GM23248 (cell line): ENCODE measurements around the gene ST6GALNAC3. TPM values are rescaled to one million over a fixed set of nuclear protein-coding genes. Genes with fewer than 3 reads are reported as not detected.

Experiments
- DNase-seq: peaks from one replicate; pipeline ENCODE4 v3.0.0-alpha.2; 2015
- H2AFZ ChIP-seq: fragments of 200-600 bp; sonication (generic); 2 replicates; pipeline ENCODE4 v1.6.1; 2016; ENCODE audit warnings: antibody characterized with exemption
- H3F3A ChIP-seq: fragments of 200-600 bp; sonication (generic); 2 replicates; pipeline ENCODE4 v1.6.1; 2016; ENCODE audit warnings: mild to moderate bottlenecking, antibody characterized with exemption, mixed run types; ENCODE audit not compliant: insufficient read depth
- H3K27ac ChIP-seq: fragments of 200-600 bp; sonication (generic); 2 replicates; pipeline ENCODE4 v1.5.1; 2016; ENCODE audit warnings: mild to moderate bottlenecking
- H3K27me3 ChIP-seq: fragments of 200-600 bp; sonication (generic); replicated peaks from 2 replicates; pipeline ENCODE4 v1.6.1; 2016; ENCODE audit warnings: mild to moderate bottlenecking; ENCODE audit not compliant: insufficient read depth
- H3K36me3 ChIP-seq: fragments of 200-600 bp; sonication (generic); 2 replicates; pipeline ENCODE4 v1.6.1; 2016; ENCODE audit warnings: low read depth, mild to moderate bottlenecking
- H3K4me1 ChIP-seq: fragments of 200-600 bp; sonication (generic); 2 replicates; pipeline ENCODE4 v1.6.1; 2016; ENCODE audit warnings: mild to moderate bottlenecking; ENCODE audit not compliant: insufficient read depth
- H3K4me2 ChIP-seq: fragments of 200-600 bp; sonication (generic); one replicate; pipeline ENCODE4 v1.6.1; 2016; ENCODE audit warnings: mild to moderate bottlenecking; ENCODE audit not compliant: unreplicated experiment
- H3K4me3 ChIP-seq: fragments of 200-600 bp; sonication (generic); 2 replicates; pipeline ENCODE4 v1.5.1; 2016; ENCODE audit warnings: mild to moderate bottlenecking
- H3K79me2 ChIP-seq: fragments of 200-600 bp; sonication (generic); 2 replicates; pipeline ENCODE4 v1.6.1; 2016; ENCODE audit warnings: mild to moderate bottlenecking; ENCODE audit not compliant: insufficient read depth
- H3K9ac ChIP-seq: fragments of 200-600 bp; sonication (generic); 2 replicates; pipeline ENCODE4 v1.6.1; 2016; ENCODE audit warnings: mild to moderate bottlenecking
- H3K9me2 ChIP-seq: fragments of 200-600 bp; sonication (generic); 2 replicates; pipeline ENCODE4 v1.6.1; 2016; ENCODE audit warnings: mixed run types, mild to moderate bottlenecking, moderate library complexity; ENCODE audit not compliant: insufficient read depth
- H3K9me3 ChIP-seq: fragments of 200-600 bp; sonication (generic); one replicate; pipeline ENCODE4 v1.6.1; 2017; ENCODE audit warnings: low read depth
- H4K20me1 ChIP-seq: fragments of 200-600 bp; sonication (generic); 2 replicates; pipeline ENCODE4 v1.6.0; 2016; ENCODE audit not compliant: insufficient read depth
- EZH2 ChIP-seq: fragments of 200-600 bp; sonication (generic); IDR thresholded peaks from 2 replicates; pipeline ENCODE4 v1.6.1; 2018; ENCODE audit warnings: antibody characterized with exemption, mild to moderate bottlenecking; ENCODE audit not compliant: insufficient read depth, poor library complexity, severe bottlenecking
- EZH2phosphoT487 ChIP-seq: fragments of 200-600 bp; sonication (generic); IDR thresholded peaks from 2 replicates; pipeline ENCODE4 v1.6.1; 2018; ENCODE audit warnings: antibody characterized with exemption, moderate library complexity, mild to moderate bottlenecking, low read depth; ENCODE audit not compliant: insufficient read depth
- WGBS, 2 experiments: methylation state at CpG; one replicate each; pipeline ENCODE4 v1.1.6; 2015 to 2017; ENCODE audit warnings: low lambda C conversion rate in 2 of 2, low coverage in 1 of 2; ENCODE audit errors: missing lambda C conversion rate in 2 of 2; 5-methylcytosine and 5-hydroxymethylcytosine counted together
- in situ Hi-C: fragments of 300-500 bp; cut with MboI; formaldehyde crosslinking; loops from 2 replicates; pipeline ENCODE4 v1.15.0; 2020
- polyA plus RNA-seq: library from polyadenylated mRNA; unstranded; fragments of >200 nt; fragmentation: Nextera tagmentation; extraction: Ambion mirVana; gene quantifications from 2 replicates; pipeline ENCODE4 v1.2.1, GENCODE V29; 2016
- total RNA-seq: library from RNA; depleted of rRNA; stranded (reverse); fragments of >200 nt; shearing (Covaris generic); gene quantifications from 2 replicates; pipeline ENCODE4 v1.2.3, GENCODE V29; 2014

Gene ST6GALNAC3
- total and polyA plus RNA-seq, 2 experiments from 2014 or later, result not detected

DNA sequence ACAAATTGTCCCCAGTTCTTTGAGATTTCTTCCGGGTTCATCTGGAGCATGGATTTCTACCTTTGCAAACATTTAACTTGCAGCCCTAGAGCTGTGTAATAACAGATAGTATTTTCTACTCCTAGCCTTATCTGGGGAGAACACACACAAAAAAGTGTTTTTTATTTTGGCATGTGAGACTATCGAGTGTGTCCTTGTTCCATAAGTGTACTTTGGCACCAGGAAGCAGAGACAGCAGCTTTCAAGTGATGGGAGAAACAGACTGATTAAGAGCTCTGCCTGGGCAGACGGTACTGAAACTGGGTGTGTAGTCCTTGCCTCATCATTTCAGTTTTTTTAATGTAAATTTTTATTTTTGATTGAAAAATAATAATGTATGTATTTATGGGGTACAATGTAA, 297.4 kb downstream of the ST6GALNAC3 start:
- no peaks in the 10 kb centered on the region for H3K36me3 ChIP-seq
- TF ChIP-seq EZH2phosphoT487, result no peak
- no peak overlapping the region for H3K4me2 ChIP-seq
- no peak overlapping the region for H3K4me3 ChIP-seq
- H3K4me1 ChIP-seq, result no peaks in the 10 kb centered on the region
- in situ Hi-C loops, result no loop called here
- no peaks in the 10 kb centered on the region for H3K9me3 ChIP-seq
- H2AFZ ChIP-seq, result no peak overlapping the region
- 51 to 60% methylated on average over 3 of the region's 3 CpGs for WGBS, 2 experiments
- H3K27ac ChIP-seq, result no peak overlapping the region
- H3K79me2 ChIP-seq, result no peaks in the 10 kb centered on the region
- no peak overlapping the region for H3K9ac ChIP-seq
- no peaks in the 10 kb centered on the region for H4K20me1 ChIP-seq
- no peaks in the 10 kb centered on the region for H3F3A ChIP-seq
- no peaks in the 10 kb centered on the region for H3K9me2 ChIP-seq
- no peaks in the 10 kb centered on the region for H3K27me3 ChIP-seq
- no peak for DNase-seq

DNA sequence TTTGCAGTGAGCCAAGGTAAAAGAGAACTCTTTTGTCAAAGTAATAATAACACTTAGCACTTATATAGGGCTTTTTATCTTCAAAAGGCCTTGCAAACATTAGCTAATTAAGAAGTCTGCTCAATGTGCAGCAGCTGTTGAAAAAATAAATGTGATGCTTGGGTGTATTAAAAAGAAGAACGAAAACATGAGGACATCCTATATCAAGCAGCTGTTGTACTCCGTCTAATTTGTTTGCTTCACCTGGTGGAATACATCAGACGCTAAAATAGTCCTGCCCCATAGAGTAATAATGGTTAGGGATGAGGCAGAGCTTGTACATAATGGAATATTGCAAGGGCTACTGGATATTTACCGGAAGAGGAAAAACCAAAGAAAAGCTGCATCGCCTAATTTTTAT, 299.5 kb downstream of the ST6GALNAC3 start:
- WGBS, 2 experiments, result 56 to 57% methylated on average over 5 of the region's 5 CpGs
- H3K9me2 ChIP-seq, result no peaks in the 10 kb centered on the region
- DNase-seq, result no peak
- H3K27me3 ChIP-seq, result no peaks in the 10 kb centered on the region
- in situ Hi-C loops, result no loop called here
- H3K9ac ChIP-seq, result no peak overlapping the region
- TF ChIP-seq EZH2 (no peak), EZH2phosphoT487 (no peak)
- no peak overlapping the region for H3K27ac ChIP-seq
- H3K4me1 ChIP-seq, result no peaks in the 10 kb centered on the region
- H4K20me1 ChIP-seq, result no peaks in the 10 kb centered on the region
- no peak overlapping the region for H3K4me2 ChIP-seq
- no peak overlapping the region for H2AFZ ChIP-seq
- no peak overlapping the region for H3K4me3 ChIP-seq
- no peaks in the 10 kb centered on the region for H3K79me2 ChIP-seq
- no peaks in the 10 kb centered on the region for H3K36me3 ChIP-seq
- H3K9me3 ChIP-seq, result no peaks in the 10 kb centered on the region
- H3F3A ChIP-seq, result no peaks in the 10 kb centered on the region

DNA sequence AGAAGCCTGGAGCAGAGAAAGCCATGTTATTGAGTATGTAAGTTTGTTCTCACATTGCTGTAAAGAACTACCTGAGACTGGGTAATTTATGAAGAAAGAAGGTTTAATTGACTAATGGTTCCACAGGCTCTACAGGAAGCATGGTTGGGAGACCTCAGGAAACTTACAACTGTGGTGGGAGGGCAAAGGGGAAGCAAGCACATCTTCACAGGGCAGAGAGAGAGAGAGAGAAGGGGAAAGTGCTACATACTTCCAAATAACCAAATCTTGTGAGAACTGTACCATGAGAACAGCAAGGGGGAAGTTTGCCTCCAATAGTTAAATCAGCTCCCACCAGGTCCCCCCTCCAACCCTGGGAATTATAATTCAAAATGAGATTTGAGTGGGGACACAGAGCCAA, 302.7 kb downstream of the ST6GALNAC3 start:
- in situ Hi-C loops, result no loop called here
- TF ChIP-seq EZH2, result no peak
- Histone ChIP-seq H3K27me3 (no peaks in the 10 kb centered on the region), H3K4me1 (no peaks in the 10 kb centered on the region), H3K79me2 (no peaks in the 10 kb centered on the region), H3K4me2 (no peak overlapping the region), H3F3A (no peaks in the 10 kb centered on the region), H3K27ac (no peak overlapping the region), H3K9ac (no peak overlapping the region), H3K4me3 (no peak overlapping the region), H3K9me3 (no peaks in the 10 kb centered on the region), H3K36me3 (no peaks in the 10 kb centered on the region), H4K20me1 (no peaks in the 10 kb centered on the region), H2AFZ (no peak overlapping the region), H3K9me2 (no peaks in the 10 kb centered on the region)
- DNase-seq, result no peak

DNA sequence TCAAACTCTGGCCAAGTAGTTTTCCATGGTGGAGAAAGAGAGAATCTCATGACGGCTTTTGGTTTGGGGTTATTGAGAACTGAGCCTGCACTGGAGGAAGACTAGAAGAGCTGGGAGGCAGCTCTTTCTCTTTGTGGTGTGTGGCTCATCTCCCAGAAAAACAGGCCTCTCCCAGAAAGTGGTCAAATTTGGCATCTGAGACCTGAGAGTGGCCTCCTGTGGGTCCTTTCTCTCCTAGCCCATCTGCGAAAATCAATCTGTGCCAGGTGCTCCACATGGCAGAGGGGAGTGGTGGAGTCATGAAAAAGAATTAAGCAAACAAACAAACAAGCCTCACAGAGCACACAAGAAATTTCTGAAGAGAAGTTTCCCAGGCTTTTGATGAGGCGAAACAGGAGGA, 305.0 kb downstream of the ST6GALNAC3 start:
- Histone ChIP-seq H3K9me2 (no peaks in the 10 kb centered on the region), H3K9me3 (no peaks in the 10 kb centered on the region), H3K9ac (no peak overlapping the region), H4K20me1 (no peaks in the 10 kb centered on the region), H3K27me3 (no peaks in the 10 kb centered on the region), H3F3A (no peaks in the 10 kb centered on the region), H3K4me1 (no peaks in the 10 kb centered on the region), H3K36me3 (no peaks in the 10 kb centered on the region), H3K27ac (no peak overlapping the region), H3K4me2 (no peak overlapping the region), H3K4me3 (no peak overlapping the region), H3K79me2 (no peaks in the 10 kb centered on the region), H2AFZ (no peak overlapping the region)
- 60 to 62% methylated on average over 3 of the region's 3 CpGs for WGBS, 2 experiments
- no peak for DNase-seq
- in situ Hi-C loops, result no loop called here
- TF ChIP-seq EZH2phosphoT487, result no peak
- no peak for TF ChIP-seq EZH2

DNA sequence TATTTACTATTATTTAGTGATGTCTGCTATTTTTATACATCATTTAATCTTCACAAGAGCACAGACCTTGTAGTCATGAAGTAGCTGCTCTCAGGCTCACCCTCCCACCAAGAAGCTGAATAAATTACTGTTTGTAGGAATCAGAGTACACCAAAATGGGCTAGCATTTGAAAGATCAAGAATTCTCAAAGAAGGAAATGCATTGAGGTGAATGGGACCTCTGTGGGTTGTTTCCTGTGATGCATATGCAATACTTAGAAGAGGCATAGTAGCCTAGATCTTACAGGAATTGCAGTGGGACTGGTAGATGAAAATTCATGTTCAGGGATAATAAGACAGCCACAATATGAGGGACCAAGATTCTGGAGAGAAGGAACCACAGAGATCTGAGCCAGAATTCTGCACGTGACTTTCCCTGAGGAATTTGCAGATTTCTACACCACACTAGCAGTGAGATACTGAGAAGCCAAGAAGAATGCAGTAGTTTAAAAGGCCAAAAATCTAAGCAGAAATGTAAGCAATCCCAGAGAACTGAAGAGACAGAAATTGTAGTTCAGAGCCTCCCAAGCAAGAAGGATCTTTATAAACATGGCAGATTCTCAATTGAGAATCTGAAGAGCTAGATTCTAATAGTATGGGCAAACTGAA, 307.0 kb downstream of the ST6GALNAC3 start:
- no peak overlapping the region for H3K4me2 ChIP-seq
- no peak overlapping the region for H3K4me3 ChIP-seq
- no peaks in the 10 kb centered on the region for H3F3A ChIP-seq
- no peaks in the 10 kb centered on the region for H3K9me2 ChIP-seq
- no peaks in the 10 kb centered on the region for H3K79me2 ChIP-seq
- WGBS, 2 experiments, result 2 to 4% methylated on average over 1 of the region's 1 CpG
- no peak overlapping the region for H3K9ac ChIP-seq
- in situ Hi-C loops, result no loop called here
- H3K9me3 ChIP-seq, result no peaks in the 10 kb centered on the region
- H4K20me1 ChIP-seq, result no peaks in the 10 kb centered on the region
- DNase-seq, result peak; percentile 9
- H3K4me1 ChIP-seq, result no peaks in the 10 kb centered on the region
- H3K36me3 ChIP-seq, result no peaks in the 10 kb centered on the region
- H3K27me3 ChIP-seq, result no peaks in the 10 kb centered on the region
- no peak overlapping the region for H3K27ac ChIP-seq
- no peak overlapping the region for H2AFZ ChIP-seq
- TF ChIP-seq EZH2 (no peak), EZH2phosphoT487 (no peak)
